GM21515 (cell line): Measurements from ENCODE around the gene FBRSL1.

Experiments used
- ATAC-seq: cut with Tn5 transposase; IDR thresholded peaks from one replicate; pipeline ENCODE4 v1.9.1; 2021; ENCODE audit not compliant: unreplicated experiment

The FBRSL1 gene

GRCh38 chr12:132495629-132496357, 5.8 kb downstream of the FBRSL1 start:
- no peak for ATAC-seq

GRCh38 chr12:132496358-132496669, 6.4 kb downstream of the FBRSL1 start:
- ATAC-seq: no peak

- ATAC-seq: no peak
These were observed 6.8 kb downstream of the FBRSL1 start for GRCh38 chr12:132496710-132497109.

GRCh38 chr12:132497514-132498405, 7.8 kb downstream of the FBRSL1 start:
- no peak for ATAC-seq

- no peak for ATAC-seq
These were observed 9.0 kb downstream of the FBRSL1 start for GRCh38 chr12:132498931-132499330.

- ATAC-seq: no peak
These were observed 10.3 kb downstream of the FBRSL1 start for GRCh38 chr12:132500142-132500855.

- ATAC-seq: no peak
These were observed 10.9 kb downstream of the FBRSL1 start for GRCh38 chr12:132500856-132501180.

GRCh38 chr12:132501204-132501940, 11.4 kb downstream of the FBRSL1 start:
- ATAC-seq: no peak

- no peak for ATAC-seq
These were observed 12.4 kb downstream of the FBRSL1 start for GRCh38 chr12:132502149-132502881.

GRCh38 chr12:132502882-132503193, 12.9 kb downstream of the FBRSL1 start:
- ATAC-seq: no peak

GRCh38 chr12:132503618-132504204, 13.8 kb downstream of the FBRSL1 start:
- no peak for ATAC-seq

- no peak for ATAC-seq
These were observed 15.3 kb downstream of the FBRSL1 start for GRCh38 chr12:132505105-132505851.

- ATAC-seq: no peak
These were observed 15.9 kb downstream of the FBRSL1 start for GRCh38 chr12:132505852-132506219.

- no peak for ATAC-seq
These were observed 16.6 kb downstream of the FBRSL1 start for GRCh38 chr12:132506328-132507160.

GRCh38 chr12:132507161-132507538, 17.2 kb downstream of the FBRSL1 start:
- no peak for ATAC-seq

GRCh38 chr12:132507656-132508490, 17.9 kb downstream of the FBRSL1 start:
- no peak for ATAC-seq

- no peak for ATAC-seq
These were observed 18.5 kb downstream of the FBRSL1 start for GRCh38 chr12:132508491-132508740.
